HL-60 (cell line): ENCODE results near the gene EEF1A2.
"Not testable (repeated sequence)": the region's sequence is repeated elsewhere in the genome, so short reads cannot be mapped to it uniquely, and the experiment has no call there.

Experiments used
- GABPA ChIP-seq: IDR thresholded peaks from 2 replicates; pipeline ENCODE4 v1.6.1; 2012; ENCODE audit warnings: low read depth
- POLR2AphosphoS5 ChIP-seq: IDR thresholded peaks from 2 replicates; pipeline ENCODE4 v1.6.1; 2012; ENCODE audit warnings: low read depth
- SPI1 ChIP-seq: IDR thresholded peaks from 2 replicates; pipeline ENCODE4 v1.6.1; 2012; ENCODE audit warnings: low read depth, mild to moderate bottlenecking, borderline replicate concordance
- TF ChIP-seq, protein P1 (sequence below): IDR thresholded peaks from one replicate; pipeline ENCODE4 v1.5.1; 2011; ENCODE audit warnings: low read length, control low read depth, inconsistent platforms; ENCODE audit not compliant: insufficient read depth
- TF ChIP-seq, protein P2 (sequence below): IDR thresholded peaks from 2 replicates; pipeline ENCODE4 v1.6.1; 2012; ENCODE audit warnings: low read depth; ENCODE audit not compliant: insufficient replicate concordance

- peak; percentile 56 for TF ChIP-seq POLR2AphosphoS5
- TF ChIP-seq, protein P1, sequence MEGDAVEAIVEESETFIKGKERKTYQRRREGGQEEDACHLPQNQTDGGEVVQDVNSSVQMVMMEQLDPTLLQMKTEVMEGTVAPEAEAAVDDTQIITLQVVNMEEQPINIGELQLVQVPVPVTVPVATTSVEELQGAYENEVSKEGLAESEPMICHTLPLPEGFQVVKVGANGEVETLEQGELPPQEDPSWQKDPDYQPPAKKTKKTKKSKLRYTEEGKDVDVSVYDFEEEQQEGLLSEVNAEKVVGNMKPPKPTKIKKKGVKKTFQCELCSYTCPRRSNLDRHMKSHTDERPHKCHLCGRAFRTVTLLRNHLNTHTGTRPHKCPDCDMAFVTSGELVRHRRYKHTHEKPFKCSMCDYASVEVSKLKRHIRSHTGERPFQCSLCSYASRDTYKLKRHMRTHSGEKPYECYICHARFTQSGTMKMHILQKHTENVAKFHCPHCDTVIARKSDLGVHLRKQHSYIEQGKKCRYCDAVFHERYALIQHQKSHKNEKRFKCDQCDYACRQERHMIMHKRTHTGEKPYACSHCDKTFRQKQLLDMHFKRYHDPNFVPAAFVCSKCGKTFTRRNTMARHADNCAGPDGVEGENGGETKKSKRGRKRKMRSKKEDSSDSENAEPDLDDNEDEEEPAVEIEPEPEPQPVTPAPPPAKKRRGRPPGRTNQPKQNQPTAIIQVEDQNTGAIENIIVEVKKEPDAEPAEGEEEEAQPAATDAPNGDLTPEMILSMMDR, result not testable (repeated sequence)
- not testable (repeated sequence) for TF ChIP-seq GABPA, SPI1
- TF ChIP-seq, protein P2, sequence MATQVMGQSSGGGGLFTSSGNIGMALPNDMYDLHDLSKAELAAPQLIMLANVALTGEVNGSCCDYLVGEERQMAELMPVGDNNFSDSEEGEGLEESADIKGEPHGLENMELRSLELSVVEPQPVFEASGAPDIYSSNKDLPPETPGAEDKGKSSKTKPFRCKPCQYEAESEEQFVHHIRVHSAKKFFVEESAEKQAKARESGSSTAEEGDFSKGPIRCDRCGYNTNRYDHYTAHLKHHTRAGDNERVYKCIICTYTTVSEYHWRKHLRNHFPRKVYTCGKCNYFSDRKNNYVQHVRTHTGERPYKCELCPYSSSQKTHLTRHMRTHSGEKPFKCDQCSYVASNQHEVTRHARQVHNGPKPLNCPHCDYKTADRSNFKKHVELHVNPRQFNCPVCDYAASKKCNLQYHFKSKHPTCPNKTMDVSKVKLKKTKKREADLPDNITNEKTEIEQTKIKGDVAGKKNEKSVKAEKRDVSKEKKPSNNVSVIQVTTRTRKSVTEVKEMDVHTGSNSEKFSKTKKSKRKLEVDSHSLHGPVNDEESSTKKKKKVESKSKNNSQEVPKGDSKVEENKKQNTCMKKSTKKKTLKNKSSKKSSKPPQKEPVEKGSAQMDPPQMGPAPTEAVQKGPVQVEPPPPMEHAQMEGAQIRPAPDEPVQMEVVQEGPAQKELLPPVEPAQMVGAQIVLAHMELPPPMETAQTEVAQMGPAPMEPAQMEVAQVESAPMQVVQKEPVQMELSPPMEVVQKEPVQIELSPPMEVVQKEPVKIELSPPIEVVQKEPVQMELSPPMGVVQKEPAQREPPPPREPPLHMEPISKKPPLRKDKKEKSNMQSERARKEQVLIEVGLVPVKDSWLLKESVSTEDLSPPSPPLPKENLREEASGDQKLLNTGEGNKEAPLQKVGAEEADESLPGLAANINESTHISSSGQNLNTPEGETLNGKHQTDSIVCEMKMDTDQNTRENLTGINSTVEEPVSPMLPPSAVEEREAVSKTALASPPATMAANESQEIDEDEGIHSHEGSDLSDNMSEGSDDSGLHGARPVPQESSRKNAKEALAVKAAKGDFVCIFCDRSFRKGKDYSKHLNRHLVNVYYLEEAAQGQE, result not testable (repeated sequence)
Measured at GRCh38 chr20:63514520-63514919, 15.6 kb upstream of the EEF1A2 start.
